H1 (cell line): ENCODE data around the gene EOLA1.

Source experiments
- ATF3 ChIP-seq: IDR thresholded peaks from 2 replicates; pipeline ENCODE4 v1.6.1; 2011; ENCODE audit warnings: low read depth, mild to moderate bottlenecking, low read length; ENCODE audit not compliant: insufficient read depth
- BCL11A ChIP-seq, 2 experiments: IDR thresholded peaks; one replicate each; pipeline ENCODE4 v1.6.1; 2011; ENCODE audit warnings: low read depth in 2 of 2, low read length in 2 of 2, mild to moderate bottlenecking in 2 of 2
- BRCA1 ChIP-seq: IDR thresholded peaks from 2 replicates; pipeline ENCODE4 v1.6.1; 2012; ENCODE audit warnings: low read depth, low read length, improper control_type of control experiment
- EZH2 ChIP-seq: fragments of 200-600 bp; sonication (generic); IDR thresholded peaks from 2 replicates; pipeline ENCODE4 v1.7.1; 2012; ENCODE audit warnings: low read depth, mild to moderate bottlenecking, moderate library complexity, low read length, inconsistent platforms; ENCODE audit not compliant: severe bottlenecking
- PHF8 ChIP-seq: fragments of 200-600 bp; sonication (generic); conservative IDR thresholded peaks from 2 replicates; pipeline ENCODE4 v1.7.1; 2012; ENCODE audit warnings: low read depth, mild to moderate bottlenecking, inconsistent platforms, low read length, moderate library complexity
- POLR2A ChIP-seq, 2 experiments: IDR thresholded peaks; 1 replicate in 1 of 2; 2 replicates in 1 of 2; pipeline ENCODE4 v1.6.1; 2011; ENCODE audit warnings: low read depth in 2 of 2, low read length in 2 of 2, mild to moderate bottlenecking in 2 of 2; ENCODE audit errors: control extremely low read depth in 1 of 2
- TAF1 ChIP-seq: IDR thresholded peaks from 2 replicates; pipeline ENCODE4 v1.6.1; 2011; ENCODE audit warnings: mild to moderate bottlenecking, low read depth, low read length
- TBP ChIP-seq: IDR thresholded peaks from 2 replicates; pipeline ENCODE4 v1.6.1; 2011; ENCODE audit warnings: low read depth, low read length, improper control_type of control experiment
- TF ChIP-seq, protein P1 (sequence below), 3 experiments: IDR thresholded peaks; 1 replicate in 2 of 3; 2 replicates in 1 of 3; pipeline versions ENCODE4 v1.5.1 to v1.6.1; 2011; ENCODE audit warnings: low read length in 3 of 3, mild to moderate bottlenecking in 3 of 3, inconsistent platforms in 2 of 3, low read depth in 1 of 3, moderate library complexity in 1 of 3; ENCODE audit not compliant: insufficient read depth in 1 of 3; ENCODE audit errors: control extremely low read depth in 1 of 3

GRCh38 chrX:149517308-149517707 lies 23.5 kb upstream of the EOLA1 start:
- TF ChIP-seq BRCA1: no peak
- TF ChIP-seq TAF1: no peak
- no peak for TF ChIP-seq EZH2
- no peak for TF ChIP-seq ATF3
- no peak for TF ChIP-seq TBP
- no peak for TF ChIP-seq BCL11A (IDR thresholded peaks at IDR 0.05; ENCODE audit: low read depth in 2 of 2, low read length in 2 of 2)
- no peak for TF ChIP-seq PHF8
- TF ChIP-seq, protein P1, sequence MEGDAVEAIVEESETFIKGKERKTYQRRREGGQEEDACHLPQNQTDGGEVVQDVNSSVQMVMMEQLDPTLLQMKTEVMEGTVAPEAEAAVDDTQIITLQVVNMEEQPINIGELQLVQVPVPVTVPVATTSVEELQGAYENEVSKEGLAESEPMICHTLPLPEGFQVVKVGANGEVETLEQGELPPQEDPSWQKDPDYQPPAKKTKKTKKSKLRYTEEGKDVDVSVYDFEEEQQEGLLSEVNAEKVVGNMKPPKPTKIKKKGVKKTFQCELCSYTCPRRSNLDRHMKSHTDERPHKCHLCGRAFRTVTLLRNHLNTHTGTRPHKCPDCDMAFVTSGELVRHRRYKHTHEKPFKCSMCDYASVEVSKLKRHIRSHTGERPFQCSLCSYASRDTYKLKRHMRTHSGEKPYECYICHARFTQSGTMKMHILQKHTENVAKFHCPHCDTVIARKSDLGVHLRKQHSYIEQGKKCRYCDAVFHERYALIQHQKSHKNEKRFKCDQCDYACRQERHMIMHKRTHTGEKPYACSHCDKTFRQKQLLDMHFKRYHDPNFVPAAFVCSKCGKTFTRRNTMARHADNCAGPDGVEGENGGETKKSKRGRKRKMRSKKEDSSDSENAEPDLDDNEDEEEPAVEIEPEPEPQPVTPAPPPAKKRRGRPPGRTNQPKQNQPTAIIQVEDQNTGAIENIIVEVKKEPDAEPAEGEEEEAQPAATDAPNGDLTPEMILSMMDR (IDR thresholded peaks at IDR 0.05; ENCODE audit: control extremely low read depth in 1 of 3, insufficient read depth in 1 of 3, low read depth in 1 of 3, low read length in 3 of 3): no peak
- TF ChIP-seq POLR2A (IDR thresholded peaks at IDR 0.05; ENCODE audit: control extremely low read depth in 1 of 2, low read depth in 2 of 2, low read length in 2 of 2): no peak
